NK-92 treated with Interleukin-12 subunit alpha and Interleukin-12 subunit beta, amount 100 ng/mL, for 24 hours (cell line): ENCODE measurements around the gene VSX1.

Experiments used
- DNase-seq: peaks from one replicate; lab custom pipeline; 2025; lab: John Stamatoyannopoulos, UW

VSX1 gene

GRCh38 chr20:25040438-25040831 lies 41.5 kb downstream of the VSX1 start:
- no peak for DNase-seq

- DNase-seq = no peak
Observed at GRCh38 chr20:25039697-25040437, 42.1 kb downstream of the VSX1 start.

GRCh38 chr20:25038591-25039015 lies 43.3 kb downstream of the VSX1 start:
- no peak for DNase-seq

GRCh38 chr20:25038103-25038410 lies 43.9 kb downstream of the VSX1 start:
- no peak for DNase-seq

DNA sequence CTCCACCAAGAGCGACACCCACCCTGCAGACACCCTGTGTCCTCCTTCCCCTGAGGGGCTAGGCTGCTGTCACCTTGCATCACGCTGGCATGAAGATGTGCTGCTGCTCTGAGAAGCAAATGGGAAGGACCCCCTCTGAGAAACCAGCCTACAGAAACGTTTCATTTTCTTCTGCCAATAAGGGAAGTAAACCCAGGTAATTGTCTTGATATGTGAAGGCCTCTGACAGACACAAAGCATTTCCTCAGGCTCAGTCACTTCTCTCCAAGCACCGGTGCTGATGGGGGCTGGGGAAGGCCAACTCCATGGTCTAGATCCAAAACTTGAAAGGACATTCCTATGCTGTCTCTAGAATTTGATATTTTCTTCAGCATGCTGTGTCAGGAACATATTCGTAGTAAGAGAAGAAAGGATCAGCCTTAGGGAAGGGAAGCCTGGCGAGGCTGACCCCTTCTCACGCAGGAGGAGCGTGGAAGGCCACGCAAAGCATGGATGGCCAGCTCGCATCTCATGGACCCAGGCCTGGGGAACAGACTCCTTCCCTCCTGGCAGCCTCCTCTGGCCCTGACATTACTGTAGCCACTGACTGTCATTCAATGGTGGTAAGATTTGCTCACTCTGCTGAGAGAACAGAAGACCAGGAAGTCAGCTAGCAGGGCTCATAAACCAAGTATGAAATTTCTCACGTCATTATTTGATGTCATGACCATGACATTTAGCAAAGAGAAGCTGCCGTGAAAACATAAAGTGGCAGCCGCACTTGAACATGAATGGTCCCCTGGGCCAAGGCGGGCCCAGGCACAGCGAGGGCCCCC lies 44.4 kb downstream of the VSX1 start:
- no peak for DNase-seq

- DNase-seq = no peak
Observed at GRCh38 chr20:25036331-25036936, 45.5 kb downstream of the VSX1 start.

- DNase-seq = no peak
Observed at GRCh38 chr20:25035921-25036320, 46.0 kb downstream of the VSX1 start.

DNA sequence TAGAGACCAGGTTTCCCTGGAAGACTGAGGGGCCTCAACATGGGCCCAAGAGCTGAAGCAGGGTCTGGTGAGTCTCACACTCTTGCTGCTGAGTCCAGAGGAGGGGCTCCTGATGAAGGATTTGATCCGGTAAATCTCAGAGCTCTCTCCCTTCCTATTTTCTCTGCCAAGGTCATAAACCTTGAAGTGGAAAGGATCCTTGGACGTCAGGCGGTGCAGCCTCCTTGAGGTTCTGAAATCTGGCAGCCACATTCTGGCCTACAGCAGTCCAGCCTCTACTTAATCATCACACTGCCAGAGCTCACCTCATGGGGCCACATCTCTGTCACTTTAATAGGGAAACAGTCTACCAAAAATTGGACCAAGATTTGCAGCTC lies 48.0 kb downstream of the VSX1 start:
- no peak for DNase-seq

- no peak for DNase-seq
Observed at GRCh38 chr20:25033265-25033923, 48.5 kb downstream of the VSX1 start.

GRCh38 chr20:25032478-25033264 lies 49.3 kb downstream of the VSX1 start:
- DNase-seq = no peak

- no peak for DNase-seq
Observed at GRCh38 chr20:25032065-25032477, 49.9 kb downstream of the VSX1 start.

- DNase-seq = no peak
Observed at GRCh38 chr20:25031241-25031640, 50.7 kb downstream of the VSX1 start.

GRCh38 chr20:25030649-25031207 lies 51.2 kb downstream of the VSX1 start:
- no peak for DNase-seq

DNA sequence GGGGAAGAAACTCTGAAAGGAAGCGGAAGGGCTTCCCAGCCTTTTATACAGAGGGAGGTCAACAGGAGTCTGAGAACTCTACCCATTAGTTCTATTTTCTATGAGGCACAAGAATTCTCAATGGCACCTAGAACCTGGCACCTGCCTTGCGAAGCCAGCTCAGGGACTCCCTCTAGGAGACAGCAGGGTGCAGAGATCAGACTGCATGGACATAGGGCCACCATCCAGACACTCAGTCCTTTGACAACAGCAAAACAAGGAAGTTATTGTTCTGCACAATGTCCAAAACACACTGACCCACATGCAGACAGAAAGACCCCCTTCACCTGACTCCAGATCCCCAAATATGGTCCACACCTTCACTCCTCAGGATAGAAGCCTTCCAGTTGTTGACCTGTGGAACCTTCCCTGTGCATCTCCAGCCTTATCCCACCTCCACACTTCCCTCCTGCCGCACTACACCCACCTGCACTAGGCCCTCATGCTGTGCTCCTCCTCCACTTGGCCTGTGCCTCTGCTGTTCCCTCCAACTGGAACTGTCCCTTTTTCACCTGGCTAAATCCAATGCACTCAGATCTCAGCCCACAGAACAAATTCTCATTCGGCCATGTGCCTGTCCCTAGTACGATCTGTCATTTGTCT lies 51.8 kb downstream of the VSX1 start:
- no peak for DNase-seq

GRCh38 chr20:25025986-25026605 lies 55.8 kb downstream of the VSX1 start:
- no peak for DNase-seq
